B cell (primary cell): Measurements from ENCODE around the gene SH3TC1. TPM values are rescaled to one million over a fixed set of nuclear protein-coding genes. Genes with fewer than 3 reads are reported as not detected.

ENCODE experiments used
- ATAC-seq: fragments of 200-7000 bp; cut with Tn5 transposase; one replicate; pipeline ENCODE4 v1.10.0; 2021; ENCODE audit warnings: low read depth, mild to moderate bottlenecking, moderate number of reproducible peaks, moderate library complexity
- CTCF ChIA-PET: fragments of 350-600 bp; sonication (Branson Sonifier 250); formaldehyde crosslinking; loops from one replicate; lab custom pipeline; 2021; ENCODE audit warnings: antibody characterized with exemption, inconsistent platforms; lab: Charles Lee
- POLR2A ChIA-PET: fragments of 350-600 bp; sonication (Branson Sonifier 250); formaldehyde crosslinking; loops from one replicate; lab custom pipeline; 2021; ENCODE audit warnings: antibody characterized with exemption; lab: Charles Lee
- DNase-seq: peaks from one replicate; pipeline ENCODE4 v3.0.0; 2013
- H2AFZ ChIP-seq: 2 replicates; pipeline ENCODE4 v1.6.1; 2012; ENCODE audit warnings: mild to moderate bottlenecking, low read depth, low read length; ENCODE audit not compliant: insufficient read depth, poor library complexity, severe bottlenecking
- H3K27ac ChIP-seq, 2 donors: 1 replicate in 1 of 2; 2 replicates in 1 of 2; pipeline ENCODE4 v1.5.1; 2012 to 2013; ENCODE audit warnings: low read length in 2 of 2, mild to moderate bottlenecking in 2 of 2, moderate library complexity in 1 of 2
- H3K27me3 ChIP-seq, 4 experiments: fragments of 200-600 bp in 1 of 4; sonication (generic) in 1 of 4; replicated peaks in 1 of 4; 1 replicate in 2 of 4; 2 replicates in 2 of 4; pipeline versions ENCODE4 v1.6.1 to v1.7.0; 2013 to 2016; ENCODE audit warnings: low read length in 3 of 4, mild to moderate bottlenecking in 2 of 4, mixed read lengths in 1 of 4, moderate library complexity in 1 of 4; ENCODE audit not compliant: insufficient read depth in 4 of 4, control insufficient read depth in 3 of 4; ENCODE audit errors: control extremely low read depth in 1 of 4
- H3K36me3 ChIP-seq, 2 experiments: replicated peaks in 1 of 2; 1 replicate in 1 of 2; 2 replicates in 1 of 2; pipeline versions ENCODE4 v1.6.1 to v1.7.1; 2013; ENCODE audit warnings: low read length in 1 of 2; ENCODE audit not compliant: insufficient read depth in 2 of 2, control insufficient read depth in 1 of 2; ENCODE audit errors: control extremely low read depth in 1 of 2, extremely low read depth in 1 of 2
- H3K4me1 ChIP-seq, 2 donors: fragments of 200-600 bp in 1 of 2; sonication (generic) in 1 of 2; 1 replicate in 1 of 2; 2 replicates in 1 of 2; pipeline versions ENCODE4 v1.5.1 to v1.6.1; 2013 to 2017; ENCODE audit warnings: low read length in 2 of 2; ENCODE audit not compliant: control insufficient read depth in 2 of 2, insufficient read depth in 2 of 2
- H3K4me2 ChIP-seq: replicated peaks from 2 replicates; pipeline ENCODE3; 2012; ENCODE audit warnings: mild to moderate bottlenecking, low read depth, low read length; ENCODE audit not compliant: poor library complexity, severe bottlenecking
- H3K4me3 ChIP-seq, 5 experiments: fragments of 200-600 bp in 1 of 5; sonication (generic) in 1 of 5; 1 replicate in 3 of 5; 2 replicates in 2 of 5; pipeline versions ENCODE4 v1.5.1 to v1.7.0; 2011 to 2016; ENCODE audit warnings: low read length in 4 of 5, mild to moderate bottlenecking in 4 of 5, low read depth in 2 of 5, control low read depth in 1 of 5, moderate library complexity in 1 of 5; ENCODE audit not compliant: insufficient read depth in 1 of 5; ENCODE audit errors: control extremely low read depth in 1 of 5, extremely low read depth in 1 of 5
- H3K79me2 ChIP-seq: fragments of 200-600 bp; sonication (generic); one replicate; pipeline ENCODE4 v1.6.0; 2016; ENCODE audit warnings: low read length; ENCODE audit not compliant: control insufficient read depth, insufficient read depth
- H3K9ac ChIP-seq: fragments of 200-600 bp; sonication (generic); 2 replicates; pipeline ENCODE4 v1.6.1; 2017; ENCODE audit warnings: mild to moderate bottlenecking, low read length, moderate library complexity
- H3K9me3 ChIP-seq, 3 donors: one replicate each; pipeline versions ENCODE4 v1.6.1 to v1.7.1; 2013; ENCODE audit warnings: low read length in 2 of 3; ENCODE audit not compliant: control insufficient read depth in 2 of 3, insufficient read depth in 1 of 3; ENCODE audit errors: control extremely low read depth in 1 of 3
- H4K20me1 ChIP-seq: 2 replicates; pipeline ENCODE4 v1.6.0; 2012; ENCODE audit warnings: mild to moderate bottlenecking, low read length; ENCODE audit not compliant: insufficient read depth, control insufficient read depth, poor library complexity, severe bottlenecking
- H3K27ac Mint-ChIP-seq: one replicate; pipeline ENCODE4 v1.8.0; 2021; ENCODE audit warnings: mixed read lengths
- H3K27me3 Mint-ChIP-seq: one replicate; pipeline ENCODE4 v1.8.0; 2021; ENCODE audit warnings: mixed read lengths
- H3K4me1 Mint-ChIP-seq: one replicate; pipeline ENCODE4 v1.8.0; 2021; ENCODE audit warnings: mixed read lengths
- H3K4me3 Mint-ChIP-seq: one replicate; pipeline ENCODE4 v1.8.0; 2021; ENCODE audit warnings: mixed read lengths
- H3K9me3 Mint-ChIP-seq: one replicate; pipeline ENCODE4 v1.8.0; 2022; ENCODE audit warnings: mixed read lengths; ENCODE audit not compliant: insufficient read depth
- EZH2 ChIP-seq: IDR thresholded peaks from 2 replicates; pipeline ENCODE4 v1.6.1; 2012; ENCODE audit warnings: borderline replicate concordance, low read depth, mild to moderate bottlenecking, moderate library complexity, low read length; ENCODE audit not compliant: insufficient read depth, poor library complexity, severe bottlenecking
- WGBS: methylation state at CpG from one replicate; pipeline ENCODE4 v1.1.5; 2013; ENCODE audit warnings: missing lambda C conversion rate; ENCODE audit not compliant: insufficient coverage; 5-methylcytosine and 5-hydroxymethylcytosine counted together
- intact Hi-C: fragments of 100-400 bp; cut with micrococcal nuclease; formaldehyde crosslinking; loops from one replicate; pipeline ENCODE4 v1.10.0; 2022
- polyA plus RNA-seq: library from polyadenylated mRNA; depleted of rRNA; stranded (reverse); fragments of >200 nt; gene quantifications from 2 replicates; pipeline ENCODE4 v1.2.3, GENCODE V29; 2012
- total RNA-seq, 2 donors: library from RNA; stranded (reverse); fragments of 120-200 nt in 1 of 2; gene quantifications; 1 replicate in 1 of 2; 2 replicates in 1 of 2; pipeline versions ENCODE4 v1.2.3 to v1.2.4, GENCODE V29; 2013 to 2022
- TF ChIP-seq, protein P1 (sequence below): fragments of 200-600 bp; IDR thresholded peaks from one replicate; pipeline ENCODE4 v1.8.0; 2022; ENCODE audit warnings: antibody characterized with exemption, mild to moderate bottlenecking

The SH3TC1 gene
- total and polyA plus RNA-seq, 2 donors (not counting 1 experiment from before 2014, with no cell fraction given) = 63.8 to 388 TPM

DNA sequence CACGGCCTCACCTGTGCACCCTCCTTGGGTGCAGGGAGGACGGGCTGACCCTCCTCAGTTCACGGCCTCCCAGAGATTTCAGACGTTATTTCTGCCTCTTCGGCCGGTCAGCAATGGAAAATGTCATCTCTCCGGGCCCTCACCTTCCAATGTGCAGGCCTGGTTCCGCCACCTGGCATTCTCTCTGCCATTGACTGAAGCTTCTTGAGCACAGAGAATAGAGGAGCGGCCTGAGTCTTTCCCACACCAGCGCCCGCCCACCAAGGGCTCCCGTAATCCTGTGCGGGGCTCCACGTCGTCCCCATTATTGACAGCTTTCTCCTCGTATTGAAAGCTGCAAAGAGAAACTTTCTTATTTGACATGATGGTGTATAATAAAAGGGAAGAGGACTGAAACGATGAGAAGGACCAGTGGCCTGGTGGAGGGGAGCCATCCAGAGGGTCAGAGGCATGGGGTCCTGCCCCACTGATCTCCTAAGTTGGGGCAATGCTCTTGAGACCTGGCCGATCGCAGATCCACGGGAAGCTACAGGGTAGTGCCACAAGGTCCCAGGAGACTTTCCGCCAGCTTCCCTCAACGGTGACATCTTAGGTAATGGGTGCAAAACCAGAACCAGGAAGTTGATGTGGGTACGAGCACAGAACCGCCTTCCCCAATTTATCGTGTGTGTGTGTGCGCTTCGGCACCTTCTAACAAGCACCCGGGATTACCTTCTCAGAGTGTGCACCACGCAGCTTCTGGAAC is 91.0 kb downstream of the SH3TC1 start:
- Histone ChIP-seq H3K27me3 (no peaks in the 10 kb centered on the region), H2AFZ (no peak overlapping the region), H3K36me3 (no peaks in the 10 kb centered on the region), H3K4me3 (peak overlapping the region in 1 of 5 experiments; percentile 9), H3K79me2 (no peaks in the 10 kb centered on the region), H3K4me2 (no peak overlapping the region), H3K4me1 (no peaks in the 10 kb centered on the region), H4K20me1 (no peaks in the 10 kb centered on the region), H3K9me3 (no peaks in the 10 kb centered on the region), H3K9ac (no peak overlapping the region), H3K27ac (no peak overlapping the region)
- H3K9me3 Mint-ChIP-seq = no peaks in the 10 kb centered on the region
- POLR2A ChIA-PET = no interaction called here
- H3K4me1 Mint-ChIP-seq = peaks cover 5% of the 10 kb centered on the region
- ATAC-seq (peak; percentile 51), DNase-seq (no peak)
- TF ChIP-seq, protein P1, sequence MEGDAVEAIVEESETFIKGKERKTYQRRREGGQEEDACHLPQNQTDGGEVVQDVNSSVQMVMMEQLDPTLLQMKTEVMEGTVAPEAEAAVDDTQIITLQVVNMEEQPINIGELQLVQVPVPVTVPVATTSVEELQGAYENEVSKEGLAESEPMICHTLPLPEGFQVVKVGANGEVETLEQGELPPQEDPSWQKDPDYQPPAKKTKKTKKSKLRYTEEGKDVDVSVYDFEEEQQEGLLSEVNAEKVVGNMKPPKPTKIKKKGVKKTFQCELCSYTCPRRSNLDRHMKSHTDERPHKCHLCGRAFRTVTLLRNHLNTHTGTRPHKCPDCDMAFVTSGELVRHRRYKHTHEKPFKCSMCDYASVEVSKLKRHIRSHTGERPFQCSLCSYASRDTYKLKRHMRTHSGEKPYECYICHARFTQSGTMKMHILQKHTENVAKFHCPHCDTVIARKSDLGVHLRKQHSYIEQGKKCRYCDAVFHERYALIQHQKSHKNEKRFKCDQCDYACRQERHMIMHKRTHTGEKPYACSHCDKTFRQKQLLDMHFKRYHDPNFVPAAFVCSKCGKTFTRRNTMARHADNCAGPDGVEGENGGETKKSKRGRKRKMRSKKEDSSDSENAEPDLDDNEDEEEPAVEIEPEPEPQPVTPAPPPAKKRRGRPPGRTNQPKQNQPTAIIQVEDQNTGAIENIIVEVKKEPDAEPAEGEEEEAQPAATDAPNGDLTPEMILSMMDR = no peak
- no peak for TF ChIP-seq EZH2
- peak overlapping the region; percentile 20 for H3K27ac Mint-ChIP-seq
- no peaks in the 10 kb centered on the region for H3K27me3 Mint-ChIP-seq
- WGBS = 79% methylated on average over 29 of the region's 29 CpGs
- H3K4me3 Mint-ChIP-seq = peak overlapping the region; percentile 59
- CTCF ChIA-PET = no interaction called here
- intact Hi-C loops = no loop called here

DNA sequence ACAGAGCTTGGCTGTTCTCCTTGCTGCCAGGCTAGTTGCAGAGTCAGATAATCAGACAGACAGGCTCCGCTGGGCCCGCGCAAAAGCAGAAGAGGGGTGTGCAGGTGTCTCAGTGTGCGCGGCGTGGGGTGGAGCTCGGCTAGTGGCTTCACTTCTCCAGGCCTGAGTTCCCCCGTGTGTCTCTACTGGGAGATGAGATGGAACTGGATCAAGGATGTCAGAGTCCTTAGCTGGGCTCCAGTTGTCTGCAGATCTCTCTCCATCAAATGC is 91.5 kb downstream of the SH3TC1 start:
- TF ChIP-seq EZH2 = no peak
- TF ChIP-seq, protein P1 = no peak
- H3K4me1 Mint-ChIP-seq = peaks cover 5% of the 10 kb centered on the region
- ATAC-seq (peak; percentile 17), DNase-seq (no peak)
- no peak overlapping the region for H3K27ac Mint-ChIP-seq
- Histone ChIP-seq H3K9me3 (peaks cover 0 to 5% (median 0%) of the 10 kb centered on the region in 3 donors), H3K9ac (no peak overlapping the region), H3K27me3 (no peaks in the 10 kb centered on the region), H4K20me1 (no peaks in the 10 kb centered on the region), H3K4me1 (no peaks in the 10 kb centered on the region), H3K36me3 (no peaks in the 10 kb centered on the region), H3K79me2 (no peaks in the 10 kb centered on the region), H3K4me2 (no peak overlapping the region), H3K27ac (no peak overlapping the region), H3K4me3 (peak overlapping the region in 1 of 5 experiments; percentile 9), H2AFZ (no peak overlapping the region)
- ChIA-PET POLR2A (no interaction called here), CTCF (no interaction called here)
- WGBS = 89% methylated on average over 7 of the region's 8 CpGs
- peak overlapping the region; percentile 59 for H3K4me3 Mint-ChIP-seq
- no peaks in the 10 kb centered on the region for H3K27me3 Mint-ChIP-seq
- intact Hi-C loops = no loop called here
- H3K9me3 Mint-ChIP-seq = no peaks in the 10 kb centered on the region
